H1 (cell line): ENCODE data around the gene PABPC1L. TPM values are rescaled to one million over a fixed set of nuclear protein-coding genes. Genes with fewer than 3 reads are reported as not detected.

Experiments
- CTCF ChIA-PET: fragments of 300-600 bp; sonication (Branson Sonifier 250); formaldehyde crosslinking; loops from one replicate; lab custom pipeline; 2021; ENCODE audit not compliant: partially characterized antibody; lab: Charles Lee
- POLR2A ChIA-PET: fragments of 300-600 bp; sonication (Branson Sonifier 250); formaldehyde crosslinking; loops from one replicate; lab custom pipeline; 2021; ENCODE audit warnings: inconsistent platforms; ENCODE audit not compliant: partially characterized antibody; lab: Charles Lee
- DNase-seq, 2 experiments: peaks; one replicate each; pipeline versions ENCODE4 v3.0.0 to v3.0.0-alpha.2; 2010 to 2022; ENCODE audit warnings: low spot score in 2 of 2, low read depth in 1 of 2, mixed read lengths in 1 of 2
- FAIRE-seq: peaks from 2 replicates; lab custom pipeline; 2011; peaks lifted over from hg19 to GRCh38; lab: Jason Lieb, UNC
- H2AFZ ChIP-seq: 2 replicates; pipeline ENCODE4 v1.8.1; 2012; ENCODE audit warnings: low read length, inconsistent platforms
- H2AK5ac ChIP-seq: 2 replicates; pipeline ENCODE4 v1.6.1; 2013; ENCODE audit warnings: low read depth, low read length
- H2BK120ac ChIP-seq: replicated peaks from 2 replicates; pipeline ENCODE3; 2013; ENCODE audit warnings: low read depth, low read length, inconsistent platforms
- H2BK12ac ChIP-seq: 2 replicates; pipeline ENCODE4 v1.6.1; 2013; ENCODE audit warnings: low read depth, low read length
- H2BK15ac ChIP-seq: 2 replicates; pipeline ENCODE4 v1.6.1; 2013; ENCODE audit warnings: low read length
- H2BK20ac ChIP-seq: 2 replicates; pipeline ENCODE4 v1.6.1; 2013; ENCODE audit warnings: low read length
- H2BK5ac ChIP-seq: 2 replicates; pipeline ENCODE4 v1.6.1; 2013; ENCODE audit warnings: low read depth, low read length
- H3K14ac ChIP-seq: 2 replicates; pipeline ENCODE4 v1.6.1; 2013; ENCODE audit warnings: inconsistent platforms; ENCODE audit not compliant: insufficient read length
- H3K18ac ChIP-seq: 2 replicates; pipeline ENCODE4 v1.6.1; 2013; ENCODE audit warnings: low read length; ENCODE audit errors: extremely low read depth
- H3K23ac ChIP-seq: 2 replicates; pipeline ENCODE4 v1.6.1; 2013; ENCODE audit warnings: inconsistent platforms; ENCODE audit not compliant: insufficient read length
- H3K23me2 ChIP-seq: 2 replicates; pipeline ENCODE4 v1.6.1; 2013; ENCODE audit warnings: low read depth, low read length
- H3K27ac ChIP-seq: 2 replicates; pipeline ENCODE4 v1.6.1; 2011; ENCODE audit warnings: low read depth, low read length, inconsistent platforms
- H3K27me3 ChIP-seq, 4 experiments: replicated peaks in 1 of 4; 1 replicate in 1 of 4; 2 replicates in 3 of 4; pipeline versions ENCODE4 v1.6.1 to v1.8.1; 2011 to 2013; ENCODE audit warnings: low read length in 3 of 4, mild to moderate bottlenecking in 3 of 4, inconsistent platforms in 2 of 4, mixed read lengths in 2 of 4, moderate library complexity in 1 of 4; ENCODE audit not compliant: control insufficient read depth in 3 of 4, insufficient read depth in 3 of 4; ENCODE audit errors: extremely low read depth in 1 of 4
- H3K36me3 ChIP-seq, 4 experiments: 2 replicates each; pipeline versions ENCODE4 v1.6.1 to v1.8.1; 2011 to 2013; ENCODE audit warnings: mild to moderate bottlenecking in 4 of 4, low read length in 3 of 4, moderate library complexity in 2 of 4, control low read depth in 1 of 4, inconsistent platforms in 1 of 4; ENCODE audit not compliant: insufficient read depth in 4 of 4, control insufficient read depth in 2 of 4
- H3K4ac ChIP-seq: replicated peaks from 2 replicates; pipeline ENCODE3; 2013; ENCODE audit warnings: low read length, low read depth, mixed read lengths, inconsistent platforms; ENCODE audit not compliant: insufficient read length
- H3K4me1 ChIP-seq, 4 experiments: replicated peaks in 1 of 4; 1 replicate in 1 of 4; 2 replicates in 3 of 4; pipeline versions ENCODE4 v1.6.1 to v1.8.1; 2011 to 2013; ENCODE audit warnings: low read length in 3 of 4, inconsistent platforms in 2 of 4, mixed read lengths in 1 of 4; ENCODE audit not compliant: insufficient read depth in 4 of 4, control insufficient read depth in 3 of 4
- H3K4me2 ChIP-seq, 2 experiments: 2 replicates each; pipeline versions ENCODE4 v1.6.1 to v1.8.1; 2011 to 2013; ENCODE audit warnings: low read depth in 2 of 2, low read length in 2 of 2, control low read depth in 1 of 2, inconsistent platforms in 1 of 2, mild to moderate bottlenecking in 1 of 2; ENCODE audit not compliant: insufficient read depth in 1 of 2
- H3K4me3 ChIP-seq, 4 experiments: fragments of 200-600, 300-600 bp in 1 of 4; sonication (generic), shearing (Covaris generic), sonication (Bioruptor Twin) in 1 of 4; 2 replicates each; pipeline versions ENCODE4 v1.5.1 to v1.8.1; 2011 to 2016; ENCODE audit warnings: low read length in 4 of 4, low read depth in 3 of 4, control low read depth in 2 of 4, inconsistent platforms in 2 of 4, mild to moderate bottlenecking in 2 of 4, mixed read lengths in 1 of 4, moderate library complexity in 1 of 4; ENCODE audit not compliant: insufficient read depth in 2 of 4; ENCODE audit errors: extremely low read depth in 1 of 4
- H3K56ac ChIP-seq: replicated peaks from 2 replicates; pipeline ENCODE3; 2013; ENCODE audit warnings: low read depth, mild to moderate bottlenecking, mixed read lengths, low read length, inconsistent platforms; ENCODE audit not compliant: insufficient read length
- H3K79me1 ChIP-seq: 2 replicates; pipeline ENCODE4 v1.6.1; 2013; ENCODE audit warnings: low read depth, low read length, control low read depth
- H3K79me2 ChIP-seq, 2 experiments: 2 replicates each; pipeline versions ENCODE4 v1.6.1 to v1.8.1; 2012 to 2013; ENCODE audit warnings: low read length in 2 of 2, mild to moderate bottlenecking in 2 of 2, inconsistent platforms in 1 of 2; ENCODE audit not compliant: insufficient read depth in 2 of 2, control insufficient read depth in 1 of 2
- H3K9ac ChIP-seq, 4 experiments: replicated peaks in 1 of 4; 1 replicate in 1 of 4; 2 replicates in 3 of 4; pipeline versions ENCODE4 v1.6.1 to v1.8.1; 2011 to 2013; ENCODE audit warnings: low read depth in 3 of 4, low read length in 3 of 4, control low read depth in 2 of 4, mild to moderate bottlenecking in 2 of 4, moderate library complexity in 2 of 4, inconsistent platforms in 1 of 4; ENCODE audit errors: extremely low read depth in 1 of 4
- H3K9me3 ChIP-seq, 2 experiments: 2 replicates each; pipeline versions ENCODE4 v1.6.1 to v1.8.1; 2012 to 2013; ENCODE audit warnings: mild to moderate bottlenecking in 2 of 2, moderate library complexity in 2 of 2, control low read depth in 1 of 2, inconsistent platforms in 1 of 2, low read depth in 1 of 2, low read length in 1 of 2, mixed read lengths in 1 of 2; ENCODE audit not compliant: insufficient read depth in 2 of 2
- H4K20me1 ChIP-seq, 2 experiments: replicated peaks in 1 of 2; 2 replicates each; pipeline versions ENCODE3 to v1.8.1; 2011 to 2013; ENCODE audit warnings: inconsistent platforms in 2 of 2, low read length in 2 of 2, mild to moderate bottlenecking in 1 of 2; ENCODE audit not compliant: insufficient read depth in 2 of 2, control insufficient read depth in 1 of 2
- H4K5ac ChIP-seq: 2 replicates; pipeline ENCODE4 v1.6.1; 2013; ENCODE audit warnings: low read length, low read depth, mixed read lengths, inconsistent platforms; ENCODE audit not compliant: insufficient read length
- H4K8ac ChIP-seq: 2 replicates; pipeline ENCODE4 v1.8.0; 2013; ENCODE audit warnings: mild to moderate bottlenecking, moderate library complexity, low read length, inconsistent platforms; ENCODE audit not compliant: insufficient read depth; ENCODE audit errors: extremely low read depth
- H4K91ac ChIP-seq: replicated peaks from 2 replicates; pipeline ENCODE3; 2013; ENCODE audit warnings: low read length, mixed read lengths, inconsistent platforms; ENCODE audit not compliant: insufficient read length
- CTBP2 ChIP-seq: IDR thresholded peaks from 2 replicates; pipeline ENCODE4 v1.7.0; 2011; ENCODE audit warnings: borderline replicate concordance, mild to moderate bottlenecking, moderate library complexity, mixed read lengths, low read length; ENCODE audit not compliant: insufficient read depth, insufficient read length
- GABPA ChIP-seq: IDR thresholded peaks from 2 replicates; pipeline ENCODE4 v1.6.1; 2011; ENCODE audit warnings: mild to moderate bottlenecking, low read length, moderate library complexity, borderline replicate concordance; ENCODE audit not compliant: insufficient read depth
- MAX ChIP-seq: IDR thresholded peaks from 2 replicates; pipeline ENCODE4 v1.6.1; 2012; ENCODE audit warnings: inconsistent platforms
- RAD21 ChIP-seq, 2 experiments: IDR thresholded peaks in 1 of 2; conservative IDR thresholded peaks in 1 of 2; 2 replicates each; pipeline ENCODE4 v1.6.1; 2011; ENCODE audit warnings: low read depth in 2 of 2, low read length in 2 of 2, improper control_type of control experiment in 1 of 2, inconsistent platforms in 1 of 2, mild to moderate bottlenecking in 1 of 2, moderate library complexity in 1 of 2
- WGBS, 2 experiments: shearing (Covaris generic) in 1 of 2; methylation state at CpG; one replicate each; pipeline versions ENCODE4 v1.1.6 to v1.1.7; 2013 to 2015; ENCODE audit warnings: low lambda C conversion rate in 2 of 2, mixed read lengths in 2 of 2, inconsistent platforms in 1 of 2, low coverage in 1 of 2, missing lambda C conversion rate in 1 of 2; ENCODE audit not compliant: insufficient replicate concordance in 2 of 2, insufficient coverage in 1 of 2, insufficient read length in 1 of 2; ENCODE audit errors: extremely low coverage in 1 of 2, missing lambda C conversion rate in 1 of 2; 5-methylcytosine and 5-hydroxymethylcytosine counted together
- polyA plus RNA-seq, 7 experiments: library from polyadenylated mRNA; depleted of rRNA in 3 of 7; stranded (reverse) in 5 of 7; unstranded in 2 of 7; fragments of >200 nt in 5 of 7; fragments of 200-250 nt in 2 of 7; gene quantifications; 1 replicate in 5 of 7; 2 replicates in 1 of 7; 4 replicates in 1 of 7; pipeline versions ENCODE4 v1.2.1 to v1.2.3, GENCODE V29; 2011 to 2013; ENCODE audit warnings: missing spikeins in 2 of 7, mixed read lengths in 2 of 7
- total RNA-seq: library from RNA; stranded (reverse); fragmentation: NEBNext Ultra II Directional; extraction: Animal tissue kit (Norgen Biotek cat#: 25700); gene quantifications from 2 replicates; pipeline ENCODE4 v1.2.1, GENCODE V29; 2021

Gene PABPC1L
- total and polyA plus RNA-seq, 2 of the 8 experiments (the other 6 are each of a cell fraction or from before 2014, with no cell fraction given) = 61.1 to 108 TPM

- H3K23me2 ChIP-seq = peaks cover 5% of the 10 kb centered on the region; the same call in 1 of the 2 replicates
- peaks cover 0 to 10% (median 4%) of the 10 kb centered on the region in 4 experiments; a peak in 5 of 7 replicates for H3K4me1 ChIP-seq
- no peak overlapping the region for H3K9ac ChIP-seq
- H3K56ac ChIP-seq = no peak overlapping the region
- H3K27ac ChIP-seq = no peak overlapping the region
- peaks cover 0 to 7% (median 2%) of the 10 kb centered on the region in 4 experiments; a peak in 3 of 7 replicates for H3K27me3 ChIP-seq
- no peak overlapping the region for H3K14ac ChIP-seq
- H4K8ac ChIP-seq = no peak overlapping the region
- no peaks in the 10 kb centered on the region for H3K9me3 ChIP-seq
- H3K18ac ChIP-seq = no peak overlapping the region
- no peak overlapping the region for H4K91ac ChIP-seq
- no peak overlapping the region for H2BK20ac ChIP-seq
- ChIA-PET CTCF (interaction anchor here (0.7 to 2.7 kb wide), 4 partner anchors 9 to 424 kb away, joined by 3 to 8 read pairs (median 4); no protein-coding TSS in a partner anchor), POLR2A (interaction anchor here (1.0 to 1.1 kb wide), 2 partner anchors 15 to 75 kb away, joined by 3 to 4 read pairs; no protein-coding TSS in a partner anchor)
- peaks cover 3 to 20% of the 10 kb centered on the region in 2 experiments; a peak in 3 of 4 replicates for H3K79me2 ChIP-seq
- H3K4ac ChIP-seq = no peak overlapping the region
- no peak overlapping the region for H3K23ac ChIP-seq
- H4K20me1 ChIP-seq = peaks cover 2 to 6% of the 10 kb centered on the region in 2 experiments
- peaks cover 11 to 33% (median 24%) of the 10 kb centered on the region in 4 experiments for H3K36me3 ChIP-seq
- DNase-seq (no peak), FAIRE-seq (no peak)
- no peak overlapping the region for H4K5ac ChIP-seq
- no peak overlapping the region for H2AK5ac ChIP-seq
- H3K4me2 ChIP-seq = no peak overlapping the region; a peak in 1 of 4 replicates
- TF ChIP-seq MAX (no peak), CTBP2 (no peak), RAD21 (IDR thresholded peaks at IDR 0.05 in 1 of 2, conservative IDR thresholded peaks at IDR 0.05 in 1 of 2; ENCODE audit: low read depth in 2 of 2, low read length in 2 of 2) (no peak), GABPA (no peak)
- 91% methylated on average over 8 of the region's 8 CpGs; no CpG with 5 or more reads in 1 of the 2 experiments for WGBS, 2 experiments
- H2BK15ac ChIP-seq = no peak overlapping the region
- no peak overlapping the region for H2BK120ac ChIP-seq
- 0 out of 8 replicates have a peak overlapping the region, but pooled peaks of 1 of the 4 experiments have one; percentile 79 for H3K4me3 ChIP-seq
- no peak overlapping the region for H2BK5ac ChIP-seq
- H3K79me1 ChIP-seq = peaks cover 8% of the 10 kb centered on the region
- H2AFZ ChIP-seq = no peak overlapping the region
- H2BK12ac ChIP-seq = no peak overlapping the region
Measured at GRCh38 chr20:44958276-44958675, 48.4 kb downstream of the PABPC1L start.
